HepG2 (cell line): ENCODE data around the gene SLC23A3. TPM values are rescaled to one million over a fixed set of nuclear protein-coding genes. Genes with fewer than 3 reads are reported as not detected.

Experiments used
- ATF3 ChIP-seq: sonication (generic); formaldehyde crosslinking; IDR thresholded peaks from 2 replicates; pipeline ENCODE4 v1.4.0; 2020; ENCODE audit warnings: missing genetic modification reagents
- BRD4 ChIP-seq: sonication (generic); formaldehyde crosslinking; IDR thresholded peaks from 2 replicates; pipeline ENCODE4 v1.4.0; 2020; ENCODE audit warnings: missing genetic modification reagents
- FIP1L1 ChIP-seq: fragments of 200-400 bp; formaldehyde crosslinking; IDR thresholded peaks from 2 replicates; pipeline ENCODE4 v1.6.1; 2018; ENCODE audit warnings: low read depth, mild to moderate bottlenecking, low read length, moderate library complexity, borderline replicate concordance; ENCODE audit not compliant: insufficient read depth
- HDAC2 ChIP-seq: sonication (generic); formaldehyde crosslinking; IDR thresholded peaks from 2 replicates; pipeline ENCODE4 v1.4.0; 2020; ENCODE audit warnings: missing genetic modification reagents
- HNF1B ChIP-seq: sonication (generic); formaldehyde crosslinking; IDR thresholded peaks from 2 replicates; pipeline ENCODE4 v1.5.1; 2020; ENCODE audit warnings: mild to moderate bottlenecking, moderate library complexity, missing genetic modification reagents
- HNRNPH1 ChIP-seq: fragments of 200-400 bp; formaldehyde crosslinking; optimal IDR thresholded peaks from 2 replicates; pipeline ENCODE3; 2017; ENCODE audit warnings: mild to moderate bottlenecking, low read depth, low read length
- KAT8 ChIP-seq: IDR thresholded peaks from 2 replicates; pipeline ENCODE4 v1.6.1; 2016; ENCODE audit warnings: missing genetic modification reagents, missing compliant biosample characterization
- MAFG ChIP-seq: sonication (generic); formaldehyde crosslinking; IDR thresholded peaks from 2 replicates; pipeline ENCODE4 v1.5.1; 2020; ENCODE audit warnings: mild to moderate bottlenecking, missing genetic modification reagents
- MAZ ChIP-seq, 2 experiments: sonication (generic) in 1 of 2; formaldehyde crosslinking in 1 of 2; IDR thresholded peaks; 2 replicates each; pipeline versions ENCODE4 v1.5.0 to v1.6.1; 2012 to 2020; ENCODE audit warnings: low read depth in 2 of 2, mild to moderate bottlenecking in 2 of 2, borderline replicate concordance in 1 of 2, improper control_type of control experiment in 1 of 2, low read length in 1 of 2, missing genetic modification reagents in 1 of 2, moderate library complexity in 1 of 2
- MTF2 ChIP-seq: sonication (generic); formaldehyde crosslinking; IDR thresholded peaks from 2 replicates; pipeline ENCODE4 v1.5.0; 2020; ENCODE audit warnings: missing genetic modification reagents, borderline replicate concordance
- MXD4 ChIP-seq: IDR thresholded peaks from 2 replicates; pipeline ENCODE4 v1.6.1; 2016; ENCODE audit warnings: mild to moderate bottlenecking, missing biosample characterization, missing genetic modification reagents
- SALL2 ChIP-seq: sonication (generic); formaldehyde crosslinking; IDR thresholded peaks from 2 replicates; pipeline ENCODE4 v1.8.1; 2023; ENCODE audit warnings: mild to moderate bottlenecking, missing genetic modification reagents, inconsistent platforms
- TBX2 ChIP-seq: sonication (generic); formaldehyde crosslinking; IDR thresholded peaks from 2 replicates; pipeline ENCODE4 v1.5.0; 2020; ENCODE audit warnings: missing genetic modification reagents, mild to moderate bottlenecking, borderline replicate concordance
- THAP9 ChIP-seq: sonication (generic); formaldehyde crosslinking; IDR thresholded peaks from 2 replicates; pipeline ENCODE4; 2020; ENCODE audit warnings: missing genetic modification reagents, mild to moderate bottlenecking, borderline replicate concordance
- WIZ ChIP-seq: sonication (generic); formaldehyde crosslinking; IDR thresholded peaks from 2 replicates; pipeline ENCODE4 v1.5.1; 2020; ENCODE audit warnings: mild to moderate bottlenecking, missing genetic modification reagents
- YEATS2 ChIP-seq: sonication (generic); formaldehyde crosslinking; IDR thresholded peaks from 2 replicates; pipeline ENCODE4 v1.4.0; 2020; ENCODE audit warnings: missing genetic modification reagents, borderline replicate concordance
- ZBTB34 ChIP-seq: sonication (generic); formaldehyde crosslinking; IDR thresholded peaks from 2 replicates; pipeline ENCODE4 v1.8.0; 2022; ENCODE audit warnings: mild to moderate bottlenecking, missing genetic modification reagents
- ZMYM4 ChIP-seq: sonication (generic); formaldehyde crosslinking; IDR thresholded peaks from 2 replicates; pipeline ENCODE4 v1.8.1; 2023; ENCODE audit warnings: mild to moderate bottlenecking, missing genetic modification reagents
- ZNF121 ChIP-seq: sonication (generic); formaldehyde crosslinking; IDR thresholded peaks from 2 replicates; pipeline ENCODE4 v1.5.0; 2020; ENCODE audit warnings: mild to moderate bottlenecking, missing genetic modification reagents
- ZNF614 ChIP-seq: IDR thresholded peaks from 2 replicates; pipeline ENCODE4 v1.6.1; 2018; ENCODE audit warnings: missing biosample characterization, missing genetic modification reagents, inconsistent platforms, borderline replicate concordance
- ZNF629 ChIP-seq: sonication (generic); formaldehyde crosslinking; conservative IDR thresholded peaks from 2 replicates; pipeline ENCODE4 v1.5.0; 2020; ENCODE audit warnings: missing genetic modification reagents
- polyA plus RNA-seq, 8 experiments: library from polyadenylated mRNA; depleted of rRNA in 3 of 8; stranded (reverse) in 7 of 8; unstranded in 1 of 8; fragments of >200 nt; fragmentation: Illumina TruSeq in 4 of 8; extraction: Trizol in 4 of 8; gene quantifications; 2 replicates each; pipeline versions ENCODE4 v1.2.1 to v1.2.3, GENCODE V29; 2011 to 2016; ENCODE audit warnings: low read depth in 4 of 8, missing spikeins in 1 of 8, mixed read lengths in 1 of 8; ENCODE audit not compliant: insufficient read depth in 1 of 8
- total RNA-seq, 5 experiments: library from RNA; depleted of rRNA; stranded (reverse); fragments of >200 nt; fragmentation: Illumina TruSeq; extraction: Trizol; gene quantifications; 2 replicates each; pipeline ENCODE4 v1.2.3, GENCODE V29; 2016; ENCODE audit warnings: low read depth in 1 of 5

The SLC23A3 gene
- total and polyA plus RNA-seq, 2 of the 13 experiments (the other 11 are each of a cell fraction or from before 2014, with no cell fraction given), result 0.38 to 0.78 TPM

- TF ChIP-seq THAP9 (CRISPR knock-in tag) (peak; percentile 44; the same call in 1 of the 2 replicates), MXD4 (CRISPR knock-in tag) (peak; percentile 62; the same call in 1 of the 2 replicates), ZMYM4 (CRISPR knock-in tag) (peak; percentile 84), BRD4 (peak; percentile 91), ZNF121 (peak; percentile 73), ZNF614 (CRISPR knock-in tag) (peak; percentile 70; the same call in 1 of the 2 replicates), HNF1B (CRISPR knock-in tag) (peak; percentile 86), FIP1L1 (peak; percentile 91; the same call in 1 of the 2 replicates), ZBTB34 (peak; percentile 81; the same call in 1 of the 2 replicates), SALL2 (CRISPR knock-in tag) (peak; percentile 80), ZNF629 (CRISPR knock-in tag) (peak; percentile 11; the same call in 1 of the 2 replicates), YEATS2 (peak; percentile 67; the same call in 1 of the 2 replicates), MTF2 (CRISPR knock-in tag) (0 out of 2 replicates have a peak, but pooled peaks have one; percentile 77), WIZ (CRISPR knock-in tag) (peak; percentile 85; the same call in 1 of the 2 replicates), ATF3 (CRISPR knock-in tag) (peak; percentile 62), HDAC2 (CRISPR knock-in tag) (peak; percentile 51; the same call in 1 of the 2 replicates), MAZ (IDR thresholded peaks at IDR 0.05; ENCODE audit: borderline replicate concordance, low read depth, low read length) (peak; percentile 85), MAZ (CRISPR knock-in tag; IDR thresholded peaks at IDR 0.05; ENCODE audit: low read depth) (peak; percentile 83; the same call in 1 of the 2 replicates), HNRNPH1 (peak; percentile 65), KAT8 (CRISPR knock-in tag) (peak; percentile 87), TBX2 (CRISPR knock-in tag) (peak; percentile 32; the same call in 1 of the 2 replicates), MAFG (CRISPR knock-in tag) (no peak)
Measured at GRCh38 chr2:219206328-219207133, 36.7 kb upstream of the SLC23A3 start, which contains the start of gene ZFAND2B (continued).
